Liver (tissue), 9 donors: ENCODE results near the gene MSI2. TPM values are rescaled to one million over a fixed set of nuclear protein-coding genes. Genes with fewer than 3 reads are reported as not detected.

ENCODE experiments used
- DNase-seq: peaks from one replicate; pipeline ENCODE4 v3.0.0-alpha.2; 2017; ENCODE audit warnings: low spot score
- H3K27ac ChIP-seq, 2 donors: one replicate each; pipeline ENCODE4 v1.7.0; 2013; ENCODE audit warnings: inconsistent platforms in 2 of 2, low read length in 2 of 2, control low read depth in 1 of 2, low read depth in 1 of 2, mild to moderate bottlenecking in 1 of 2
- H3K27me3 ChIP-seq, 4 donors: one replicate each; pipeline versions ENCODE4 v1.6.1 to v1.7.0; 2013; ENCODE audit warnings: low read length in 3 of 4, inconsistent platforms in 1 of 4, mild to moderate bottlenecking in 1 of 4, moderate library complexity in 1 of 4; ENCODE audit not compliant: control insufficient read depth in 4 of 4, insufficient read depth in 4 of 4
- H3K36me3 ChIP-seq, 4 donors: one replicate each; pipeline versions ENCODE4 v1.6.1 to v1.7.0; 2013; ENCODE audit warnings: low read length in 3 of 4, mild to moderate bottlenecking in 3 of 4, low read depth in 1 of 4, moderate library complexity in 1 of 4; ENCODE audit not compliant: control insufficient read depth in 4 of 4, insufficient read depth in 3 of 4
- H3K4me1 ChIP-seq, 4 donors: one replicate each; pipeline versions ENCODE4 v1.6.1 to v1.7.0; 2013; ENCODE audit warnings: low read length in 3 of 4, mild to moderate bottlenecking in 3 of 4, moderate library complexity in 1 of 4; ENCODE audit not compliant: control insufficient read depth in 4 of 4, insufficient read depth in 4 of 4
- H3K4me3 ChIP-seq, 3 donors: one replicate each; pipeline versions ENCODE4 v1.6.1 to v1.7.0; 2013; ENCODE audit warnings: low read length in 3 of 3, control low read depth in 1 of 3, low read depth in 1 of 3, mild to moderate bottlenecking in 1 of 3
- H3K9ac ChIP-seq, 2 donors: one replicate each; pipeline ENCODE4 v1.7.0; 2013; ENCODE audit warnings: low read length in 2 of 2, mild to moderate bottlenecking in 2 of 2, moderate library complexity in 2 of 2, control low read depth in 1 of 2, low read depth in 1 of 2
- H3K9me3 ChIP-seq, 4 donors: one replicate each; pipeline versions ENCODE4 v1.6.1 to v1.7.0; 2013; ENCODE audit warnings: low read length in 3 of 4; ENCODE audit not compliant: control insufficient read depth in 4 of 4
- ATF3 ChIP-seq: IDR thresholded peaks from 2 replicates; pipeline ENCODE4 v1.6.1; 2016; ENCODE audit warnings: antibody characterized with exemption
- CTCF ChIP-seq: fragments of 150-350 bp; IDR thresholded peaks from 2 replicates; pipeline ENCODE4 v1.5.1; 2017; ENCODE audit warnings: improper control_type of control experiment, low read depth, low read length; ENCODE audit not compliant: missing input control
- EGR1 ChIP-seq, 2 donors: IDR thresholded peaks; 2 replicates each; pipeline ENCODE4 v1.6.1; 2016 to 2018; ENCODE audit warnings: antibody characterized with exemption in 2 of 2, low read depth in 2 of 2
- FOXA2 ChIP-seq: IDR thresholded peaks from 2 replicates; pipeline ENCODE4 v1.6.1; 2016; ENCODE audit warnings: antibody characterized with exemption
- GABPA ChIP-seq, 2 donors: IDR thresholded peaks in 1 of 2; conservative IDR thresholded peaks in 1 of 2; 2 replicates each; pipeline ENCODE4 v1.6.1; 2016; ENCODE audit warnings: antibody characterized with exemption in 2 of 2, mild to moderate bottlenecking in 1 of 2, moderate library complexity in 1 of 2
- HNF4A ChIP-seq, 2 donors: conservative IDR thresholded peaks; 2 replicates each; pipeline ENCODE4 v1.6.1; 2016; ENCODE audit warnings: antibody characterized with exemption in 2 of 2, mild to moderate bottlenecking in 2 of 2
- HNF4G ChIP-seq: IDR thresholded peaks from 2 replicates; pipeline ENCODE4 v1.6.1; 2016; ENCODE audit warnings: antibody characterized with exemption
- JUND ChIP-seq, 2 donors: IDR thresholded peaks; 2 replicates each; pipeline ENCODE4 v1.6.1; 2016; ENCODE audit warnings: antibody characterized with exemption in 2 of 2
- MAX ChIP-seq: IDR thresholded peaks from 2 replicates; pipeline ENCODE4 v1.6.1; 2016; ENCODE audit warnings: antibody characterized with exemption
- NR2F2 ChIP-seq: IDR thresholded peaks from 2 replicates; pipeline ENCODE4 v1.6.1; 2016; ENCODE audit warnings: antibody characterized with exemption
- REST ChIP-seq: IDR thresholded peaks from 2 replicates; pipeline ENCODE4 v1.6.1; 2016; ENCODE audit warnings: antibody characterized with exemption, mild to moderate bottlenecking
- RXRA ChIP-seq, 2 donors: IDR thresholded peaks; 2 replicates each; pipeline ENCODE4 v1.6.1; 2017 to 2018; ENCODE audit warnings: antibody characterized with exemption in 2 of 2, mild to moderate bottlenecking in 1 of 2
- SP1 ChIP-seq: IDR thresholded peaks from 2 replicates; pipeline ENCODE4 v1.6.1; 2018; ENCODE audit warnings: antibody characterized with exemption, mild to moderate bottlenecking
- TAF1 ChIP-seq: conservative IDR thresholded peaks from 2 replicates; pipeline ENCODE4 v1.6.1; 2016; ENCODE audit warnings: antibody characterized with exemption, mild to moderate bottlenecking
- YY1 ChIP-seq: IDR thresholded peaks from 2 replicates; pipeline ENCODE4 v1.6.1; 2016; ENCODE audit warnings: antibody characterized with exemption, mild to moderate bottlenecking
- WGBS: extraction: QIAGEN DNeasy Blood & Tissue Kit; methylation state at CpG from one replicate; pipeline ENCODE4 v1.1.7; 2013; 5-methylcytosine and 5-hydroxymethylcytosine counted together
- polyA plus RNA-seq, 2 donors: library from polyadenylated mRNA; stranded (reverse) in 1 of 2; unstranded in 1 of 2; fragments of 200-250 nt in 1 of 2; fragments of >200 nt in 1 of 2; fragmentation: Nextera tagmentation in 1 of 2; extraction: Ambion mirVana in 1 of 2; gene quantifications; one replicate each; pipeline versions ENCODE4 v1.2.1 to v1.2.3, GENCODE V29; 2013 to 2015
- total RNA-seq, 2 donors: library from RNA; depleted of rRNA; stranded (reverse); fragments of >200 nt; gene quantifications; one replicate each; pipeline ENCODE4 v1.2.3, GENCODE V29; 2014
- donor health status: healthy.
- donor health status: healthy.
- donor health status: healthy.
- donor health status: healthy.
- donor health status: healthy.

MSI2 gene
- total and polyA plus RNA-seq, 4 donors: 5.7 to 15.6 (median 9.2) TPM

- Histone ChIP-seq H3K9ac (no peak overlapping the region), H3K27ac (no peak overlapping the region), H3K9me3 (no peaks in the 10 kb centered on the region), H3K4me1 (peaks cover 0 to 3% (median 1%) of the 10 kb centered on the region in 4 donors), H3K27me3 (no peaks in the 10 kb centered on the region), H3K36me3 (peaks cover 0 to 2% (median 0%) of the 10 kb centered on the region in 4 donors), H3K4me3 (no peak overlapping the region)
- TF ChIP-seq SP1: no peak
- TF ChIP-seq FOXA2: no peak
- TF ChIP-seq GABPA (IDR thresholded peaks at IDR 0.05 in 1 of 2, conservative IDR thresholded peaks at IDR 0.05 in 1 of 2): no peak
- no peak for TF ChIP-seq REST
- TF ChIP-seq HNF4G: no peak
- no peak for TF ChIP-seq ATF3
- TF ChIP-seq HNF4A (conservative IDR thresholded peaks at IDR 0.05): no peak
- no peak for TF ChIP-seq NR2F2
- no peak for TF ChIP-seq YY1
- TF ChIP-seq JUND (IDR thresholded peaks at IDR 0.05): no peak
- no peak for TF ChIP-seq RXRA (IDR thresholded peaks at IDR 0.05)
- no peak for TF ChIP-seq EGR1 (IDR thresholded peaks at IDR 0.05; ENCODE audit: low read depth in 2 of 2)
- no peak for TF ChIP-seq CTCF
- TF ChIP-seq TAF1: no peak
- no peak for DNase-seq
- 79% methylated on average over 13 of the region's 13 CpGs for WGBS
Measured at GRCh38 chr17:57284984-57285646, 28.8 kb downstream of the MSI2 start.

GRCh38 chr17:57285701-57286100 is 29.4 kb downstream of the MSI2 start:
- Histone ChIP-seq H3K9ac (no peak overlapping the region), H3K27me3 (no peaks in the 10 kb centered on the region), H3K36me3 (peaks cover 0 to 2% (median 0%) of the 10 kb centered on the region in 4 donors), H3K27ac (no peak overlapping the region), H3K4me3 (no peak overlapping the region), H3K4me1 (peaks cover 0 to 3% (median 1%) of the 10 kb centered on the region in 4 donors), H3K9me3 (no peaks in the 10 kb centered on the region)
- 84% methylated on average over 5 of the region's 5 CpGs for WGBS
- no peak for DNase-seq
- no peak for TF ChIP-seq EGR1 (IDR thresholded peaks at IDR 0.05; ENCODE audit: low read depth in 2 of 2)
- no peak for TF ChIP-seq HNF4G
- TF ChIP-seq ATF3: no peak
- no peak for TF ChIP-seq SP1
- TF ChIP-seq NR2F2: no peak
- TF ChIP-seq CTCF: no peak
- TF ChIP-seq GABPA (IDR thresholded peaks at IDR 0.05 in 1 of 2, conservative IDR thresholded peaks at IDR 0.05 in 1 of 2): no peak
- TF ChIP-seq REST: no peak
- TF ChIP-seq MAX: no peak
- TF ChIP-seq HNF4A (conservative IDR thresholded peaks at IDR 0.05): no peak
- no peak for TF ChIP-seq TAF1
- no peak for TF ChIP-seq JUND (IDR thresholded peaks at IDR 0.05)
